ENCODE measurements around the gene SMYD3.

SMYD3 gene

GRCh38 chr1:246302711-246303317 is 204.3 kb downstream of the SMYD3 start:
- H3K27ac ChIP-seq (ENCODE audit: extremely low read depth, low read depth, low read length), result no peak overlapping the region
- POLR2A ChIA-PET, result no interaction called here
- no peaks in the 10 kb centered on the region for H3K9me3 ChIP-seq (ENCODE audit: control insufficient read depth, insufficient read depth, low read depth, low read length)

GRCh38 chr1:246302251-246302625 is 204.8 kb downstream of the SMYD3 start:
- no peaks in the 10 kb centered on the region for H3K36me3 ChIP-seq (ENCODE audit: control insufficient read depth in 2 of 2, insufficient read depth in 1 of 2, low read length in 2 of 2)
- ChIA-PET POLR2A (no interaction called here), CTCF (no interaction called here)
- H3K4me1 ChIP-seq (ENCODE audit: control insufficient read depth, insufficient read depth, low read length), result no peaks in the 10 kb centered on the region
- TF ChIP-seq ZNF473 (tag by site-specific recombination; IDR thresholded peaks at IDR 0.05), result no peak
- no peak for TF ChIP-seq ZNF548 (tag by site-specific recombination; IDR thresholded peaks at IDR 0.05)
- TF ChIP-seq ZNF510 (tag by site-specific recombination; IDR thresholded peaks at IDR 0.05; ENCODE audit: insufficient replicate concordance), result no peak
- TF ChIP-seq ZNF544 (tag by site-specific recombination; IDR thresholded peaks at IDR 0.05), result no peak
- no peak for TF ChIP-seq ZNF280C (tag by site-specific recombination; IDR thresholded peaks at IDR 0.05)
- no peak for TF ChIP-seq ZNF529 (tag by site-specific recombination; IDR thresholded peaks at IDR 0.05; ENCODE audit: insufficient replicate concordance)
- TF ChIP-seq ZNF394 (tag by site-specific recombination; IDR thresholded peaks at IDR 0.05; ENCODE audit: borderline replicate concordance), result no peak
- no peak overlapping the region for H3K27ac ChIP-seq (ENCODE audit: extremely low read depth, low read depth, low read length)
- no peak overlapping the region for H3K4me3 ChIP-seq (ENCODE audit: low read depth, low read length)
- H3K9me3 ChIP-seq (ENCODE audit: control insufficient read depth, insufficient read depth, low read depth, low read length), result no peaks in the 10 kb centered on the region

More at GRCh38 chr1:246302711-246303317, 204.3 kb downstream of the SMYD3 start:
- CTCF ChIA-PET, result interaction anchor here (0.6 kb wide), 1 partner anchor 291 kb away, joined by 5 read pairs; no protein-coding TSS in a partner anchor
- TF ChIP-seq KLF1 (tag by site-specific recombination; IDR thresholded peaks at IDR 0.05), result no peak
- TF ChIP-seq ZBTB20 (tag by site-specific recombination; IDR thresholded peaks at IDR 0.05), result no peak
- TF ChIP-seq ZNF280D (tag by site-specific recombination; IDR thresholded peaks at IDR 0.05), result no peak
- TF ChIP-seq PRDM10 (tag by site-specific recombination; IDR thresholded peaks at IDR 0.05), result no peak
- no peak for TF ChIP-seq ZFP41 (tag by site-specific recombination; IDR thresholded peaks at IDR 0.05; ENCODE audit: borderline replicate concordance)
- no peak for TF ChIP-seq ZNF114 (tag by site-specific recombination; IDR thresholded peaks at IDR 0.05)
- TF ChIP-seq ZNF366 (tag by site-specific recombination; conservative IDR thresholded peaks at IDR 0.05), result no peak
- TF ChIP-seq ZNF830 (tag by site-specific recombination; IDR thresholded peaks at IDR 0.05; ENCODE audit: low read depth), result no peak
- TF ChIP-seq ZNF707 (tag by site-specific recombination; IDR thresholded peaks at IDR 0.05), result no peak
- TF ChIP-seq GLI2 (tag by site-specific recombination; IDR thresholded peaks at IDR 0.05; ENCODE audit: borderline replicate concordance, low read depth), result no peak
- TF ChIP-seq ZBTB17 (tag by site-specific recombination; IDR thresholded peaks at IDR 0.05), result no peak
- TF ChIP-seq ZNF426 (tag by site-specific recombination; IDR thresholded peaks at IDR 0.05), result no peak
- TF ChIP-seq ZNF664 (tag by site-specific recombination; IDR thresholded peaks at IDR 0.05), result no peak
- TF ChIP-seq ZNF335 (tag by site-specific recombination; conservative IDR thresholded peaks at IDR 0.05), result no peak
- no peak for TF ChIP-seq ZFP69B (tag by site-specific recombination; IDR thresholded peaks at IDR 0.05)
- TF ChIP-seq SCRT2 (tag by site-specific recombination; IDR thresholded peaks at IDR 0.05), result no peak
- TF ChIP-seq ZSCAN30 (tag by site-specific recombination; IDR thresholded peaks at IDR 0.05), result no peak
- Histone ChIP-seq H3K36me3 (ENCODE audit: control insufficient read depth in 2 of 2, insufficient read depth in 1 of 2, low read length in 2 of 2) (no peaks in the 10 kb centered on the region), H3K4me3 (ENCODE audit: low read depth, low read length) (no peak overlapping the region), H3K4me1 (ENCODE audit: control insufficient read depth, insufficient read depth, low read length) (no peaks in the 10 kb centered on the region)
